NCI-H2171 (cell line): ENCODE results near the gene WDR91.
"Not testable (repeated sequence)": the region's sequence is repeated elsewhere in the genome, so short reads cannot be mapped to it uniquely, and the experiment has no call there.

Experiments
- DNase-seq: peaks from one replicate; lab custom pipeline; 2025; lab: John Stamatoyannopoulos, UW

The WDR91 gene

DNA sequence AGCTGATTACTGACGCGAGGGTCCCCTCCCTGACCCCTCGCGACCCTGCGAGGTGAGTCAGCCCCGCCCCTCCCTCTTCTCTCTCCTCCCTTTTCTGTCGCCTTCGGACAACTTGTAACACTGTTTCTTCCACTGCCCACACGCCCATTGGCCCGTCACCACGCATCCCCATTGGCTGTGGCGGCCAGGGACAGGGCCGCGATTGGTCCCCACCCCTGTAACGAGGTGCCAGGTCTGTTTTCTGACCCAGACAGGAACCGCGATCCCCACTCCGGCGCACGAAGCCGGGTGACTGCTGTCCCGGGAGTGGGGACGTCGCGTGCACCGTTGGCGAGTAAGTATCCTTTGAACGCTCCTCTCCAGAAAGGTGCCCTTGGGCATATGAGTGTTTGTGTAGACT, 22.2 kb upstream of the WDR91 start, which contains the start of gene STRA8:
Gene STRA8, plus strand, starts transcription at position 269 of the 400 bp plus-strand sequence. CDS start 6,687 bp downstream, outside the sequence.
- no peak for DNase-seq

DNA sequence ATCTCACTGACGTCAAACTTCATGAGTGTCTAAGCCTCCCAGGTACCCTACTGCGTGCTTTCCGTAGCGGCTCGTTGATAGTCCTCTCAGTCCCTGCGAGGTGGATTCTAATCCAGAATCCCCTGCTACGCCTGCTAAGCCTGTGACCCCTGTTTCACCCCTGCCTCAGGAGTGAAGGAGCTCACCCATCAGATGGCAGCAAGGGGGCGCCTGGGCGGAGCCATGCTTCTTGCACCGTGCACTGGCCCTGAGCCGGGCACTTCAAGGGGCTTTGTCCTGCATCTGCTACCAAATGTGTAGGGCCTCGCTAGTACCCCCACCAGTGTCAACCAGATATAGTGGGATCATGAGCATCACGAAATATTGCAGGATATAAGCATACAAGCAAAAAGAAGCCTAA, 21.4 kb upstream of the WDR91 start:
- DNase-seq: no peak

- no peak for DNase-seq
Observed at GRCh38 chr7:135232087-135232486, 20.8 kb upstream of the WDR91 start.

DNA sequence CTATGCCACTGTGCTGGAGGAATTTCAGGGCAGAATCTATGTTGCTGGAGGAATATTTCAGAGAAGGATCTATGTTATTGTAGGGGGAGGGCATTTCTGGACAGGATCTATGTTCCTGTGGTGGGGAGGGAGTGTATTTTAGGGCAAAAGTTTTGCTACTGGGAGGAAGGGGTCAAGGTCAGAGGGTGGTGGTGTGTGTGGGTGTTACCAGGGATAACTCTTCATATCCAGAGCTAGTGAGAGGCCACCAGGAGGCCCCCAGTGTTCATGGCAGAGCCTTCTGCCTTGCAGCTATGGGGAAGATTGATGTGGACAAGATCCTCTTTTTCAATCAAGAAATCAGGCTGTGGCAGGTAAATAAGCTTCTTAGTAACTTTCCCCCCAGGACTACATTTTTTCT, 20.4 kb upstream of the WDR91 start:
- DNase-seq: no peak

- DNase-seq: no peak
Observed at GRCh38 chr7:135224027-135224426, 12.7 kb upstream of the WDR91 start.

- DNase-seq: no peak
Observed at GRCh38 chr7:135217645-135218509, 6.6 kb upstream of the WDR91 start.

DNA sequence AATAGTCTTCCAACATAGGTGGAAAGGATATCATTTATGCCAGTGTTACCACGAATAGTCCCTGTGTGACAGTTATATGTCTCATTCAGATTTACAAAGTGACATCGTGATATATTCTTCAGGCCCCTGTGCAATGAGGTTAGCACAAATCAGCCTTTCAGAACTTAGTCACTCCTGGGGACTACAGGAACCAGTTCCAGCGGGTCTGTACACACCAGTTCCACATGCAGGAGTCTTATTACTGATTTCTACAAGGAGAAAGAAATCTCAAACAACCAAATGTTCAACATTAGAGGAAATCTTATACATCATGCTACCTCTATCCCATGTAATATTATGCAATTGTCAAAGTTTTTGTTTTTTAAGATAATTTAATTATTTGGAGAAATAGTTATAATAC, 4.4 kb upstream of the WDR91 start:
- DNase-seq: no peak

GRCh38 chr7:135215180-135215579, 3.9 kb upstream of the WDR91 start:
- no peak for DNase-seq

GRCh38 chr7:135213831-135214230, 2.5 kb upstream of the WDR91 start:
- DNase-seq: no peak

DNA sequence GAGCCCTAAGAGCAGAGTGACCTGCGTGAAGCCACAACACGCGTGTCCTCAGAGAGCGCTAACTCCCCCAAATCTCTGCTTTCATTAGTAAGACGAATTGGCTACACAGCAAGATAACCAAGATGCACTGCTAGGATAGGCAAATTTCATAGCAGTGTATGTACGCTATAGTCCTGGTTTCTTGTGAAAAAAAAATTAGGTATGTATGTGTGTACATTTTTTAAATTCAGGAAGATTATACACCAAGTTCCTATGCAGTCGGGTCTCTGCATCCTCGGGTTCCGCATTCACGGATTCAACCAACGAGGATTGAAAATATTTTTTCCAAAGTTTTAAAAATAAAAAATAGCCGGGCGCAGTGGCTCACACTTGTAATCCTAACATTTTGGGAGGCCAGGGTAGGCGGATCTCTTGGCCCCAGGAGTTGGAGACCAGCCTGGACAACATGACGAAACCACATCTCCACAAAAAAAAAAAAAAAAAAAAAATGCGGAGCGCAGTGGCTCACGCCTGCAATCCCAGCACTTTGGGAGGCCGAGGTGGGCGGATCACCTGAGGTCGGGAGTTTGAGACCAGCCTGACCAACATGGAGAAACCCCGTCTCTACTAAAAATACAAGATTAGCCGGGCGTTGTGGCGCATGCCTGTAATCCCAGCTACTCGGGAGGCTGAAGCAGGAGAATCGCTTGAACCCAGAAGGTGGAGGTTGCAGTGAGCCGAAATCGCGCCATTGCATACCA, 790 bp upstream of the WDR91 start:
- DNase-seq: not testable (repeated sequence)

DNA sequence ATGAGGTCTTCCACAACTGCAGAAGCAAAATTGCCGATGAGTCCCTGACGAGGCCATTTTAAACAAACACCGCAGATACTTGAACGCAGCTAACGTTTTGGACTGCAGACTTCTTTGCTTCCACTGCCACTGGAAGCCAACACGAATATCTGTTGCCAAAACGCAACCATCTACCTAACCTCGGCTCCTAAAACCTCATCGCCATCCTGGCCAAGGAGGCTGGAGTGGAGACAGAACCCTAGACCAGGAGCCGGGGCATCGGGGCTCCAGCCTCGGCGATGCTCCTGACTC, 493 bp downstream of the WDR91 start:
- no peak for DNase-seq

GRCh38 chr7:135209225-135209834, 2.0 kb downstream of the WDR91 start:
- DNase-seq: no peak

GRCh38 chr7:135208102-135208793, 3.1 kb downstream of the WDR91 start:
- no peak for DNase-seq

- no peak for DNase-seq
Observed at GRCh38 chr7:135207406-135208101, 3.8 kb downstream of the WDR91 start.

DNA sequence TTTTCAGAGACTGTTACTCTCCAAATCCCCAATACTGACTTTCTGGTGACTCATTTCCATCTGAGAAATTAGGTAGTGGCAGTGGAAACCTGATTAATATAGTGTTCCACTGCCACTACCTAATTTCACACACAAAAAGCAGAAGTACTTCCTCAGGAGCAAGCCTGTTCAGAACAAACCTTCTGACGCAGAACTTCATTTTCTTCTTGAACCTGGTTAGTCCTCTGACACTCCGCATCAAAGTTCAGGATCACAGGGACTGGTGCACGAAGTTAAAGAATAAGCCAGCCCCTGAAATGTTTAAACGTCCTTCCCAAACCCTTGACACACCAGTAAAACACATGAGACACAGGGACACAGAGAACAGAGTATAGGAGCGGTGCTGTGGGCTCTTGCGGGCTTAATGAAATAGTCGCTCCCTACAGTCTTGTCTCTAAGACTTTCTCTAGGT, 4.4 kb downstream of the WDR91 start:
- DNase-seq: no peak

GRCh38 chr7:135205850-135206249, 5.5 kb downstream of the WDR91 start:
- DNase-seq: no peak

DNA sequence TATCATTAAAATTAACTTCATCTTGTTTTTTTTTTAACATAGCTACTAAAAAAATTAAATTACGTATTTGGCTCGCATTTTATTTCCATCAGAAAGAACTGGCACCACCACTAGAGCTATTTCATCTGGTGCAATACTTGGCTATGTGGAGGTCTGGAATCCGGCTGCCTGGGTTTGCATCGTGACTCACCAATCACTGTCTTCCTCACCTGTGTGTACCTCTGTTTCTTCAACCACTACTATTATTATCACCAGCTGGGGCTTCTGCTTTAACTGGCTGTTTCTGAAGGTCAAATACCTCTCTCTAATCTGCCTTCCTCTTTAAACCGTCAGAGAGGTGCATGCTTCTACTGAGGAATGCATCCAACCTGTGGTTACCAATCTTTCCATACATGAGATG, 6.5 kb downstream of the WDR91 start:
- DNase-seq: no peak

GRCh38 chr7:135204341-135204749, 7.0 kb downstream of the WDR91 start:
- DNase-seq: no peak

DNA sequence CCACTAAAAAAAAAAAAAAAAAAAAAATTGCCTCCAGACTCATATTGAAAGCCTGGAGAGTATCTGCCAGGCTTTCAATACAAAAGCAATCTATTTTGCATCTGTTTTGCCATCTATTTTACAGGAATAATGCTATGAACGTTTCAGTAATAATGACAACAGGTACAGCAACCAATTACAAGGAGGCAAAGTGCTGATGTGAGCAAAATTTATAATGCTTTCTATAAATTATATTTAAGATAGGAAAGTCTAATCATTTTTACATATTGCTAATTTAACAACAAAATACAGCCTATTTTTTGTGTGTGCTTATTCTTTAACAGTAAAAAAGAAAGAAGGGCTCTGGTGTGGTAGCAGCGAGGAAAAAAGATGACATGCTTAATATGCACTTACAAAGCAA, 10.0 kb downstream of the WDR91 start:
- no peak for DNase-seq

DNA sequence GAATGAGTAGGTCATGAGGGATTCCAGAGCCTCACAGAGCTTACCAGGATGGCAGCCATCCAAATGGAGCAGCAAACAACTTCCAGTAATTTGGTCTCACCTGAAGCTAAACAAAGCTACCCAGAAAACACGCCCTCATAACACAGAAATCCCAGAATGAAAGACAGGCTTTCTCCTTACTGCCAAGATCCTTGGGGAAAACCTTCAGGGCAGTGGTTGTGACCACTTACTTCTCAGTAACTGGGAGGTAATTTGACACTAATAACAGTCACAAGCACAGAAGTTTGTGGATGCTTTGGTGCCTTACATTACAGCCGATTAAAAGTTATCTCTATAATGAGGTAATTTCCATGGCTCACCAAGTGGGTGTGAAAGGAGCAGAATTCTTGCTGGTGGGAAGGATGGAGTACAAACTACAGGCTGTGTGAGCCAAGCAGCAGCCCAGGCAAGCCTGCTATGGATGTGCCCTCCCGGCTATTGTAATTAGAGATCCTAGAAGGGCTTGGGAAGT, 10.4 kb downstream of the WDR91 start:
- DNase-seq: no peak

GRCh38 chr7:135199439-135199838, 11.9 kb downstream of the WDR91 start:
- DNase-seq: no peak
